ENCODE measurements around the gene OR9Q1. TPM values are rescaled to one million over a fixed set of nuclear protein-coding genes. Genes with fewer than 3 reads are reported as not detected.

The OR9Q1 gene
- total and polyA plus RNA-seq, 4 donors = not detected

- Histone ChIP-seq H3K4me1 (ENCODE audit: control insufficient read depth in 4 of 4, insufficient read depth in 4 of 4, low read length in 3 of 4) (no peaks in the 10 kb centered on the region), H3K9ac (ENCODE audit: low read depth in 1 of 2, low read length in 2 of 2) (no peak overlapping the region), H3K36me3 (ENCODE audit: control insufficient read depth in 4 of 4, insufficient read depth in 3 of 4, low read depth in 1 of 4, low read length in 3 of 4) (no peaks in the 10 kb centered on the region), H3K27ac (ENCODE audit: low read depth in 1 of 2, low read length in 2 of 2) (no peak overlapping the region), H3K27me3 (ENCODE audit: control insufficient read depth in 4 of 4, insufficient read depth in 4 of 4, low read length in 3 of 4) (peaks cover 0 to 2% (median 0%) of the 10 kb centered on the region in 4 donors), H3K4me3 (ENCODE audit: low read depth in 1 of 3, low read length in 3 of 3) (no peak overlapping the region), H3K9me3 (ENCODE audit: control insufficient read depth in 4 of 4, low read length in 3 of 4) (no peaks in the 10 kb centered on the region)
- WGBS = 39% methylated on average over 1 of the region's 1 CpG
- DNase-seq (ENCODE audit: low spot score) = no peak
- no peak for TF ChIP-seq MAX (IDR thresholded peaks at IDR 0.05)
- no peak for TF ChIP-seq HNF4G (IDR thresholded peaks at IDR 0.05)
- no peak for TF ChIP-seq ATF3 (IDR thresholded peaks at IDR 0.05)
- TF ChIP-seq TAF1 (conservative IDR thresholded peaks at IDR 0.05) = no peak
- no peak for TF ChIP-seq YY1 (IDR thresholded peaks at IDR 0.05)
- TF ChIP-seq ZBTB33 (IDR thresholded peaks at IDR 0.05) = no peak
- TF ChIP-seq FOXA1 (IDR thresholded peaks at IDR 0.05) = no peak
- no peak for TF ChIP-seq NR2F2 (IDR thresholded peaks at IDR 0.05)
Measured at GRCh38 chr11:57974132-57974531, 49.5 kb upstream of the OR9Q1 start.

DNA sequence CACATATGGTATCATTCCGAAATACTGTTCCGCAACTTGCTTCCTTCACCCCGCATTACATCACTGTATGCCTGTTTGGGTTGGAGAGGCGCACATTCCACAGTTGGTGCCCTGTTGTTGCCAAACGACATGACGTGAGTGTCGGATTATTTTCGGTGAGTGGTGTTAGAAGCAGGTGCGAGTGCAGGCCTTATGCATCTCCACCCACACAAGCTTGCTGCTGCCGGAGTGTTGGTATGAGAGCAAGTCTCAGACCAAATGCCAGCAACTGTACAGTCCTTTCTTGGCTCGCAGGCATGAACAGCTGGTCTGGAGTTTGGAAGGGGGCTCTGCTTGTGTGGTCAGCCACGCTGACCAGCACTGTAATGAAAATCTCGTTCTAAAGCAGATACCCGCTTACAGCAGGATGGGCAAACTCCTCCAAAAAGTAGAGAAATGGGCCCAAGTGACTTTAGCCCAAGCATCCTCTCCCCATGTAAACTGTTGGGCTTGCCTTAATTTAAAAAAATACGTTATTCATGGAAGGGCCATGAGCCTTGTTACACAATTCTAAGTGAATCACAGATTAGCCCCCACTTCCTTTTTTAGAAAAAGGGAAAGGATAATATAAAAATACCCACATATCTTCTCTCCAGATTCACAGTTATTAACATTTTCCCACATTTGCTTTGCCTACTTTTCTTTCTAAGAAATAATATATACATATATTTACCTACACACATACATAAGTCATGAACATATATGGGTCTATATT lies 48.7 kb upstream of the OR9Q1 start:
- Histone ChIP-seq H3K9me3 (ENCODE audit: control insufficient read depth in 4 of 4, low read length in 3 of 4) (no peaks in the 10 kb centered on the region), H3K4me3 (ENCODE audit: low read depth in 1 of 3, low read length in 3 of 3) (no peak overlapping the region), H3K4me1 (ENCODE audit: control insufficient read depth in 4 of 4, insufficient read depth in 4 of 4, low read length in 3 of 4) (no peaks in the 10 kb centered on the region), H3K27me3 (ENCODE audit: control insufficient read depth in 4 of 4, insufficient read depth in 4 of 4, low read length in 3 of 4) (peaks cover 0 to 2% (median under 1%) of the 10 kb centered on the region in 4 donors), H3K27ac (ENCODE audit: low read depth in 1 of 2, low read length in 2 of 2) (no peak overlapping the region), H3K36me3 (ENCODE audit: control insufficient read depth in 4 of 4, insufficient read depth in 3 of 4, low read depth in 1 of 4, low read length in 3 of 4) (no peaks in the 10 kb centered on the region), H3K9ac (ENCODE audit: low read depth in 1 of 2, low read length in 2 of 2) (no peak overlapping the region)
- no peak for TF ChIP-seq RXRA (IDR thresholded peaks at IDR 0.05)
- no peak for TF ChIP-seq HNF4A (conservative IDR thresholded peaks at IDR 0.05)
- TF ChIP-seq ZBTB33 (IDR thresholded peaks at IDR 0.05) = no peak
- TF ChIP-seq ATF3 (IDR thresholded peaks at IDR 0.05) = no peak
- TF ChIP-seq FOXA1 (IDR thresholded peaks at IDR 0.05) = no peak
- TF ChIP-seq MAX (IDR thresholded peaks at IDR 0.05) = no peak
- no peak for TF ChIP-seq RAD21 (IDR thresholded peaks at IDR 0.05)
- no peak for TF ChIP-seq GABPA (IDR thresholded peaks at IDR 0.05 in 1 of 2, conservative IDR thresholded peaks at IDR 0.05 in 1 of 2)
- TF ChIP-seq TAF1 (conservative IDR thresholded peaks at IDR 0.05) = no peak
- TF ChIP-seq JUND (IDR thresholded peaks at IDR 0.05) = no peak
- DNase-seq (ENCODE audit: low spot score) = no peak
- 87% methylated on average over 15 of the region's 15 CpGs for WGBS
